GM12872 (cell line): ENCODE measurements around the gene TTLL11.

Source experiments
- TF ChIP-seq, protein P1 (sequence below): IDR thresholded peaks from 3 replicates; pipeline ENCODE4 v1.5.1; 2011; ENCODE audit warnings: low read depth, mild to moderate bottlenecking, low read length, moderate library complexity; ENCODE audit not compliant: insufficient read depth

The TTLL11 gene

DNA sequence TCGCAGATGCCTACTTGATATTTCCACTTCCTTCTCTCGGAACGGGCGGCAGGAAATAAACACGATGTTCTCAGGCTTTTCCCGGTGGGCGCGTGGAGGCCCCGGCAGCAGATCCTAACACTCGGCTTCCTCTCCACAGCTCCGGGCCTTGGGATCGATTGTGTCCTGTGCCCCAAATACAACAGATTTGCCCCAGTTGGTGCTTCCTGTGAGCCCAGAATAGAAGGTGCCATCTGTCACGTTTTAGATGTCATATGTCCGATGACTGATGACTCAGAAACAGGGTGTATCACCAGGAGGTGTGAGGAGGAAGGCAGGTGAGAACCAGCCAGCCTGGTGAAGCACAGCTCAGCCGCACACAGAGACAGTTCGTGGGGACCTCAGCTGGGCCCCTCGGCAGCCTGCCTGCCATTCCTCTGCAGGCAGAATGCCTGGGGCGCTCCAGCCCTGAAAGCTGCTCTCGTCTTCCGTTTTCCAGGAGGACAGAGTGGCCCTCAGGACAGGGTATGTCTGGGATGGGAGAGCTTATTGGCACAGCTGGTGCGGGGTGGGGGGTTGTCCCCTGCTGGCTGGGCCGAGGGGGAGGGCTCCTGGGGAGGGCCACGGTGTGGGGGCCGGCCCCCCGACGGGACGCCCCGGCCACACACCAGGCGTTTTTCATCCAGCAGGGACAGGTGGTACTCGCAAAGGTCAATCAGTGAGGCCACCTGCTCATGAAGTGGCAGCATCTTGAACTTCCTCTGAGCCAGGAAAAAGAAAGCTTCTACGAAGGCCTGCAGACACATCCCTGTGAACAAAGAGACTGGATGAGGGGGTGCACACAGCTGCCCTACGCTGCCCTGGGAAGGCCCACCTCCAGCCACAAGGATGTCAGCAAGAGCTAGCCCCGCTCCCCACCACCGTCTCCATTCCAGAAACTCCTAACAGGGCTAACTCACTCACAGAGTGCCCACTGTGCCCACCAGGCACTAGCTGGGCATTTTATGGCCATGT lies 270.7 kb downstream of the TTLL11 start:
- TF ChIP-seq, protein P1, sequence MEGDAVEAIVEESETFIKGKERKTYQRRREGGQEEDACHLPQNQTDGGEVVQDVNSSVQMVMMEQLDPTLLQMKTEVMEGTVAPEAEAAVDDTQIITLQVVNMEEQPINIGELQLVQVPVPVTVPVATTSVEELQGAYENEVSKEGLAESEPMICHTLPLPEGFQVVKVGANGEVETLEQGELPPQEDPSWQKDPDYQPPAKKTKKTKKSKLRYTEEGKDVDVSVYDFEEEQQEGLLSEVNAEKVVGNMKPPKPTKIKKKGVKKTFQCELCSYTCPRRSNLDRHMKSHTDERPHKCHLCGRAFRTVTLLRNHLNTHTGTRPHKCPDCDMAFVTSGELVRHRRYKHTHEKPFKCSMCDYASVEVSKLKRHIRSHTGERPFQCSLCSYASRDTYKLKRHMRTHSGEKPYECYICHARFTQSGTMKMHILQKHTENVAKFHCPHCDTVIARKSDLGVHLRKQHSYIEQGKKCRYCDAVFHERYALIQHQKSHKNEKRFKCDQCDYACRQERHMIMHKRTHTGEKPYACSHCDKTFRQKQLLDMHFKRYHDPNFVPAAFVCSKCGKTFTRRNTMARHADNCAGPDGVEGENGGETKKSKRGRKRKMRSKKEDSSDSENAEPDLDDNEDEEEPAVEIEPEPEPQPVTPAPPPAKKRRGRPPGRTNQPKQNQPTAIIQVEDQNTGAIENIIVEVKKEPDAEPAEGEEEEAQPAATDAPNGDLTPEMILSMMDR = no peak

DNA sequence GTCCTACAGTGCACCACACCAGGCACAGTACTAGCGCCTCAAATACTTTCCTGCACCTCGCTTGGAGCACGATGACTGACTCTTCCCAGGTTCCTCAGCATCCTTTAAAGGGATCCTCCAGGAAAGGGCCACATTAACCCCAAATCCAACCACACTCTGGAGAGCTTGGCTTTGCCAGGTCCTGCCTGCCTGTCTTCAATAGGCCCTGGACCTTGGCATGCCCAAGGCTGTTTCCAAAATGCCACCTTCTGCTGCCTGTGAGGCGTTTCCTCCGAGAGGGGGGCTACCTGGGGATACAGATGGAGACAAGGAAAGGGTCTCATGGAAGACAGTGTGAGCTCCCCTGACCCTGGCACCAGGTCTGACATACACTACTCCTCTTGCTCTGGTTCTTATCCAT lies 271.8 kb downstream of the TTLL11 start:
- TF ChIP-seq, protein P1 = no peak

DNA sequence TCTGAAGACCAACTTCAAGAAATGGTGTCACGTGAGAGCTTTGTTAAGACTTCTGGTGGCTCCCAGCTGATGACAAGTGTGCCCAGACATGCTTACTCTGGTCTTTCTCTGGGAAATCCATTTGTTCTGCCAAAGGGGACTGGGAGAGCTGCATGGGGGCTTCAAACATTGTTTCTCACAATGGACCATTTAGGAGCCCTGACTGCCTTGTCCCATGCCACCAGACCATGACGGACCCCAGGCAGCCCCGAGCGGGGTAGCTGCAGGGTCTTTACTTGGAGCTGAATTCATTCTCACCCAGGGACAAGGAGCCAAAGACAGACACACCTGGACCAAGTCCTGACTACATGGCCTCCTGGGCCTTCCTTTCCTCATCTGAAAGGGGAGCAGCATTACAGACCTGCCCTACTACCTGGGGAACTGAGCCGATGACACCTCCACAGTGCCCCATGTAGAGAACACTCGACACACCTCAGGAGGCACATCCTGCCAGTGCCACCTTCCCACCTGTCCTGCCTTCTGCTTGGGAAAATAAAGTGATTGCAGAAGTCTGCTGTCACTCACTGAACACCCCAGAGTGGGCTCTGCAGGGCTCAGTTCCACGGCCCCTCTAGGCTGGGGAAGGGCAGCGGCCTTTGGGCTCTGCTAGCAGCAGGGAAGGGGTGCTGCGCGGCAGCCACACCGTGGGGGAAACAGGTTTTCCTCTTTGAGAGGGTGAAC lies 272.7 kb downstream of the TTLL11 start:
- TF ChIP-seq, protein P1 = no peak

DNA sequence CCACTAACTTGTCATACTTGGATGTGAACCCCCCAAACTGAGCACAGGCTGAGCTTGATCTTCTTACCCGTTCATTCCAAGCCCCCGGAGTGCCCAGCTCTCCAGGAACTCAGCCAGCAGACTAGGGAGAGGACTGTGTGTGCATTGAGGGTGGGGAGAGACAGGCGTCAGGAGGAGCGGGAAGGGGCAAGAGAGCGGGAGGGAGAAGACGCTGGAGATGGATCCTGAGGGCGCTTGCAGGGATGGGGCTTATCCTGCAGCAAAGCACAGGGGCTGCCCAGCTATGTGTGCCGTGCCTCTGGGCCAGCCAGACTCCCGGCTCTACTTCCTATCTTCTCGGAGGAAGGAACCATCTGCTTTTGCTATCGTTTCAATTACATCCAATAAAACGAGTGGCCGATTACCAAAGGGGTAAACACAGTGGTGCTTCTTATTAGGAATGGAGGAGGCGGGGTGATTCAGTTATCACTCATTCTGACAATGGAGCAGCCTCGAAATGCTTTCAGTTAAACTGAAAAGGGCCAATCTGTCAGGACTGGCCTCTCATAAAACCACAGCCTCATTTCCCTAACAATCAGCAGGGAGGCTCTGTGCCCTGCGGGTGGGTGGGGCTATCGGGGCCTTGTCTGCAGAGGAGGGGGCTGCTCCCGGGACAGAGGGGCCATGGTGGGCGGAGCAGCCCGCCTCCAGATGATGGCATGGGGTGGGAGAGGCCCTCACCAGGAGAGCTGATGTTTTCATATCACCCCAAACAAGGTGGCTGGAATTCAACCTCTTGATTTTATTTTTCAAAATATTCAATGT lies 273.5 kb downstream of the TTLL11 start:
- TF ChIP-seq, protein P1 = no peak

DNA sequence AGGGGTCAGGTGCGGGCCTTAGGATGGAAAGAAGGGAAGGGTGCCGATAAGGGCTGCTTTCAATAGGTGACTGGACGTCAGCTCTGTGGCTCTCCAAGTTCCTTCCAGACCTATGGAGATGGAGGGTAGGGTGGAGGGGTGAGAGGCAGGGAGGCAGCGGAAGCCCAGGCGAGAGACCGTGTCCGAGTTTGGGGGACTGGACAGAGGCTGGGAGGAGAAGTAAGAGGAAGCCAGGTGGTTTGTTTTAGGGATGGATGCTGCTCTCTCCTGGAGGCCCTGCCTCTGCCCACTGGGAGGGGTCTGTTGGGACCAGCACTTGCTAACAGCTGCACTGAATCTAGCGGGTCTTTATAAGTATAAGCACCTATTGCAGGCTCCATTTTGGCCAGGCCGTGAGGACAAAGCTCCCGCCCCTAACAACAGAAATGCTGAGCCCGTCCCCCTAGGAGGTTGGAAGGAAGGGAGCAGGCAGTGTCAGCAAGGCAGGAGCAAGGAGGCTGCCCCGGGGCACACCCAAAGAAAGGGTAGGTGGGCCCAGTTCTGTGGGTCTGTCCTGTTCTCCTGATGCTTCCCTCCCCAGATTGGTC lies 274.2 kb downstream of the TTLL11 start:
- TF ChIP-seq, protein P1 = no peak

DNA sequence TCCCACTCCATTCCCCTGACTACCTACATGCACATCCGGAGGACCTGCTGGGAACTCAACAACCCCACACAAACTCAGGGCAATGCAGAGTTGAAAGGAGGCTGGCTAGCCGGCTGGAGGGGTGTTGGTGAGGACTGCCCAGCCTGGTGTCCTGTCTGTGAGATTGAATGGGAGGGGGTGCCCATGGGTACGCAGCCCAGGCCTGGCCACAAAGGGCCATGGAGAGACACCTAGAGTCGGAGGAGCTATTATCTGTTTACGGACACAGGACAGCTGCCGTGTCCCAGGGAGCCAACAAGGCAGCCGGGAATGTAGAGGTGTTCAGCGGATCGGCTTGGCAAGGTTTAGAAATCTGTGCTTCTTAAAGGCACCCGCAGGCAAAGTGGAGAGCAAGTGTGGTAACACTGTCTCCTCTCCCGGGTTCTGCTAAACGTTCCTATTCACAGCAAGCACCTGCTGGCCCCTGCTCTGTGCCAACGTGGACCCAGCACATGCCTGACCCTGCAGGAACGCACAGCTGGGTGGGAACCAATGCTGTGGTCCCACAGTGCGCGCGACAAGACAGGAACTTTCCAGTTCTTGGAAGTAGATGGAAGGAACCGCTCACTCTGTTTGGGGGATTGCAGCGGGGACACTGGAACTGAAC lies 275.0 kb downstream of the TTLL11 start:
- TF ChIP-seq, protein P1 = no peak
